IMR-90 (cell line): ENCODE data around the gene BCL11B. TPM values are rescaled to one million over a fixed set of nuclear protein-coding genes. Genes with fewer than 3 reads are reported as not detected.

Source experiments
- ATAC-seq: fragments of 200-7000 bp; cut with Tn5 transposase; 2 replicates; pipeline ENCODE4 v1.9.1; 2020; ENCODE audit warnings: low read depth, mild to moderate bottlenecking, moderate library complexity
- BruUV-seq: library from RNA; stranded (reverse); fragments of 400-500 nt; replicated peaks from 2 replicates; lab custom pipeline; 2021; lab: Mats Ljungman, UMichigan
- CTCF ChIA-PET: fragments of 300-600 bp; formaldehyde crosslinking; extraction: SDS; loops from one replicate; lab custom pipeline; 2021; ENCODE audit warnings: antibody characterized with exemption; lab: Yijun Ruan, JAX
- POLR2A ChIA-PET: fragments of 300-600 bp; sonication (Branson Sonifier 250); formaldehyde crosslinking; loops from one replicate; lab custom pipeline; 2022; ENCODE audit warnings: antibody characterized with exemption; ENCODE audit not compliant: unreplicated experiment; lab: Charles Lee
- DNase-seq: peaks from one replicate; pipeline ENCODE4 v3.0.0; 2013
- H2AFZ ChIP-seq: replicated peaks from 2 replicates; pipeline ENCODE3; 2013; ENCODE audit warnings: low read length, mild to moderate bottlenecking; ENCODE audit not compliant: poor library complexity
- H2AK5ac ChIP-seq: 2 replicates; pipeline ENCODE4 v1.6.1; 2013; ENCODE audit warnings: low read depth, low read length, inconsistent platforms
- H2AK9ac ChIP-seq: replicated peaks from 2 replicates; pipeline ENCODE3; 2013; ENCODE audit warnings: mild to moderate bottlenecking, low read depth, low read length, moderate library complexity; ENCODE audit not compliant: poor library complexity
- H2BK120ac ChIP-seq: 2 replicates; pipeline ENCODE4 v1.6.1; 2013; ENCODE audit warnings: low read depth, low read length, inconsistent platforms
- H2BK15ac ChIP-seq: 3 replicates; pipeline ENCODE4 v1.6.1; 2013; ENCODE audit warnings: low read depth, low read length, inconsistent platforms
- H2BK20ac ChIP-seq: 2 replicates; pipeline ENCODE4 v1.6.1; 2013; ENCODE audit warnings: low read depth, mild to moderate bottlenecking, inconsistent platforms, low read length, moderate library complexity
- H2BK5ac ChIP-seq: 2 replicates; pipeline ENCODE4 v1.6.1; 2013; ENCODE audit warnings: mild to moderate bottlenecking, low read depth, low read length, inconsistent platforms; ENCODE audit not compliant: poor library complexity, severe bottlenecking
- H3K14ac ChIP-seq: replicated peaks from 2 replicates; pipeline ENCODE4 v1.6.1; 2013; ENCODE audit warnings: low read depth, low read length, inconsistent platforms
- H3K18ac ChIP-seq: 2 replicates; pipeline ENCODE4 v1.6.1; 2013; ENCODE audit warnings: low read depth, low read length, control low read depth
- H3K23ac ChIP-seq: 2 replicates; pipeline ENCODE4 v1.6.1; 2013; ENCODE audit warnings: low read depth, low read length, inconsistent platforms
- H3K27ac ChIP-seq: 2 replicates; pipeline ENCODE4 v1.5.1; 2013; ENCODE audit warnings: mild to moderate bottlenecking, control low read depth, low read length; ENCODE audit not compliant: insufficient read depth
- H3K27me3 ChIP-seq: 2 replicates; pipeline ENCODE4 v1.6.1; 2013; ENCODE audit warnings: low read length; ENCODE audit not compliant: control insufficient read depth, insufficient read depth
- H3K36me3 ChIP-seq: 2 replicates; pipeline ENCODE4 v1.6.1; 2013; ENCODE audit warnings: low read length, mixed read lengths; ENCODE audit not compliant: control insufficient read depth, insufficient read depth
- H3K4ac ChIP-seq: 2 replicates; pipeline ENCODE4 v1.6.1; 2013; ENCODE audit warnings: low read depth, low read length, inconsistent platforms
- H3K4me1 ChIP-seq: 2 replicates; pipeline ENCODE4 v1.6.1; 2013; ENCODE audit warnings: low read length, mixed read lengths; ENCODE audit not compliant: control insufficient read depth, insufficient read depth
- H3K4me2 ChIP-seq: 2 replicates; pipeline ENCODE4 v1.6.1; 2013; ENCODE audit warnings: low read depth, mild to moderate bottlenecking, control low read depth, low read length, moderate library complexity
- H3K4me3 ChIP-seq: 2 replicates; pipeline ENCODE4 v1.5.1; 2013; ENCODE audit warnings: low read depth, mild to moderate bottlenecking, control low read depth, low read length, moderate library complexity; ENCODE audit not compliant: insufficient read depth
- H3K56ac ChIP-seq: 2 replicates; pipeline ENCODE4 v1.6.1; 2013; ENCODE audit warnings: low read length, inconsistent platforms; ENCODE audit not compliant: insufficient read depth; ENCODE audit errors: extremely low read depth
- H3K79me1 ChIP-seq, 2 experiments: 2 replicates each; pipeline ENCODE4 v1.6.1; 2013; ENCODE audit warnings: low read length in 2 of 2, inconsistent platforms in 1 of 2, low read depth in 1 of 2
- H3K9ac ChIP-seq: 2 replicates; pipeline ENCODE4 v1.6.1; 2013; ENCODE audit warnings: low read depth, low read length, control low read depth
- H3K9me1 ChIP-seq: 2 replicates; pipeline ENCODE4 v1.6.1; 2013; ENCODE audit warnings: low read length, inconsistent platforms; ENCODE audit not compliant: insufficient read depth
- H3K9me3 ChIP-seq: 2 replicates; pipeline ENCODE4 v1.6.1; 2013; ENCODE audit warnings: low read length; ENCODE audit not compliant: control insufficient read depth, insufficient read depth
- H4K20me1 ChIP-seq: 2 replicates; pipeline ENCODE4 v1.6.1; 2013; ENCODE audit warnings: low read length, inconsistent platforms; ENCODE audit not compliant: insufficient read depth
- H4K5ac ChIP-seq: 2 replicates; pipeline ENCODE4 v1.6.1; 2013; ENCODE audit warnings: mild to moderate bottlenecking, low read depth, low read length, control low read depth
- H4K8ac ChIP-seq, 2 experiments: 2 replicates each; pipeline ENCODE4 v1.6.1; 2013; ENCODE audit warnings: low read depth in 2 of 2, low read length in 2 of 2, control low read depth in 1 of 2, inconsistent platforms in 1 of 2
- H4K91ac ChIP-seq: 2 replicates; pipeline ENCODE4 v1.6.1; 2013; ENCODE audit warnings: low read depth, low read length, inconsistent platforms; ENCODE audit not compliant: insufficient read depth
- BHLHE40 ChIP-seq: fragments of 150-350 bp; IDR thresholded peaks from 2 replicates; pipeline ENCODE4 v1.6.1; 2016; ENCODE audit warnings: mild to moderate bottlenecking, low read depth, low read length
- MAFK ChIP-seq: IDR thresholded peaks from 2 replicates; pipeline ENCODE4 v1.6.1; 2012; ENCODE audit warnings: low read depth, low read length, improper control_type of control experiment
- NFE2L2 ChIP-seq: fragments of 150-350 bp; IDR thresholded peaks from 2 replicates; pipeline ENCODE4 v1.6.1; 2016; ENCODE audit warnings: low read depth, mild to moderate bottlenecking, low read length
- WGBS, 2 experiments: methylation state at CpG; one replicate each; pipeline versions ENCODE4 v1.1.5 to v1.1.7; 2013; ENCODE audit warnings: missing lambda C conversion rate in 2 of 2; ENCODE audit not compliant: insufficient read length in 1 of 2; ENCODE audit errors: extremely low coverage in 2 of 2; 5-methylcytosine and 5-hydroxymethylcytosine counted together
- dilution Hi-C: fragments of 300-500 bp; cut with HindIII; formaldehyde crosslinking; loops from one replicate; pipeline ENCODE4 v1.14.3; 2018; ENCODE audit warnings: low sequenced_read_pairs; ENCODE audit not compliant: unreplicated experiment
- in situ Hi-C: fragments of 300-500 bp; cut with MboI; formaldehyde crosslinking; loops from 3 replicates; pipeline ENCODE4 v1.14.3; 2019; ENCODE audit warnings: low sequenced_read_pairs, inconsistent platforms, mixed read lengths
- intact Hi-C: fragments of 100-400 bp; cut with micrococcal nuclease; formaldehyde crosslinking; loops from 2 replicates; pipeline ENCODE4 v1.10.0; 2022
- polyA plus RNA-seq, 3 experiments: library from polyadenylated mRNA; depleted of rRNA; stranded (reverse); fragments of >200 nt; gene quantifications; 2 replicates each; pipeline ENCODE4 v1.2.3, GENCODE V29; 2012; ENCODE audit warnings: low replicate concordance in 1 of 3
- total RNA-seq: library from RNA; depleted of rRNA; stranded (reverse); fragments of >200 nt; gene quantifications from 2 replicates; pipeline ENCODE4 v1.2.3, GENCODE V29; 2012

Gene BCL11B
- total and polyA plus RNA-seq, 2 of the 4 experiments (the other 2 are of a cell fraction), result under 0.01 TPM; not detected in 1

DNA sequence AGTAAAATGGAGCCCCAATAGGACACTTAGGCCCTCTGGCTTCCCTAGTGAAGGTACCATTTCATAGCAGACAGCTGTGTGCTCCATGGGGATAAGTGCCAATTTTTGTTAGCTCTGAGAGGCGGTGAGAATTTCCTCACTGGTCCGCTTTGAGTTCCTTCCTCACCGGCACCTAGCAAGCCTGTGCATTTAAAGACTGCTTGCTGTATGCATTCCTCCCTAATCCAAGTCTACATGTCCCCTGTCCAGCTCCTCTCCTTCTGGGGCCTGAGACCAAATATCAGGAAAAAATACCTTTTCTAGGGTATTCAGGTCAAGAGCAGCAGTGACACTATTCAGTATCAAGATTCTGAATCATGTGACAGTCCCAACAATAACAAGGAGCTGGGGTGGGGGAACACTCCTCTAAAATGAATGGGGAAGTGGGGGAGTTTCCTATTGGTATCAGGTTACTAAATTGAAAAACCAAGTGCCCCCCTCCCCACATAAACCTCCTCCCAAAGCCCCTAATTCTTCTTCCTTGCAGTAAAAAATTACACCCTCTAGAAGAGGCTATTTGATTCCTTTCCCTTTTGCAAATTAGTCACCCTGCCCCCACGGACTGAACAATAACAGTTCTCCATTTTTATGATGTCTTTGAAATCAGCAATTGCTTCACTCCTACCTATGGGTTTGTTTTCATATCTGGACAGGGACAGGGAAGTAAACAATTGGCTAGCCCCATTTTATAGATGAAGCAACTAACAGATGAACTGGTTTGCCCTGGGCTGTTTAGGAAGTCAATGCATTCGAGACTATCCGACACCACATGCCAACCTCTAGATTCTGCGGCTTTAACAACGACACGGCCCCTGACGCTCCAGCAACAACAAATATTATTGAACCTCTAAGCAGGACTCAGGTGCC is 28.9 kb downstream of the BCL11B start:
- BruUV-seq, result no TSS peak
- no peak overlapping the region for H4K8ac ChIP-seq
- no peak overlapping the region for H2AK9ac ChIP-seq
- H2BK15ac ChIP-seq, result no peak overlapping the region
- no peaks in the 10 kb centered on the region for H3K36me3 ChIP-seq
- H3K27me3 ChIP-seq, result peaks cover 8% of the 10 kb centered on the region
- 84% methylated on average over 6 of the region's 10 CpGs; no CpG with 5 or more reads in 1 of the 2 experiments for WGBS, 2 experiments
- no peaks in the 10 kb centered on the region for H3K9me1 ChIP-seq
- in situ Hi-C loops (no loop called here), dilution Hi-C loops (no loop called here), intact Hi-C loops (no loop called here)
- no peak overlapping the region for H3K14ac ChIP-seq
- no peak overlapping the region for H3K4me3 ChIP-seq
- H3K18ac ChIP-seq, result no peak overlapping the region
- H3K9me3 ChIP-seq, result no peaks in the 10 kb centered on the region
- no peak overlapping the region for H3K23ac ChIP-seq
- no peak overlapping the region for H2BK120ac ChIP-seq
- H3K4me2 ChIP-seq, result no peak overlapping the region
- H3K27ac ChIP-seq, result no peak overlapping the region
- no peaks in the 10 kb centered on the region for H3K79me1 ChIP-seq
- no peak overlapping the region for H3K4ac ChIP-seq
- no peak overlapping the region for H2AK5ac ChIP-seq
- TF ChIP-seq MAFK, result no peak
- no peak for TF ChIP-seq BHLHE40
- no peak for TF ChIP-seq NFE2L2
- no peaks in the 10 kb centered on the region for H4K20me1 ChIP-seq
- ChIA-PET CTCF (no interaction called here), POLR2A (no interaction called here)
- no peak overlapping the region for H4K5ac ChIP-seq
- H4K91ac ChIP-seq, result no peak overlapping the region
- ATAC-seq (no peak), DNase-seq (no peak)
- no peak overlapping the region for H3K56ac ChIP-seq
- H2BK20ac ChIP-seq, result no peak overlapping the region
- no peak overlapping the region for H3K9ac ChIP-seq
- no peak overlapping the region for H2BK5ac ChIP-seq
- no peaks in the 10 kb centered on the region for H3K4me1 ChIP-seq
- H2AFZ ChIP-seq, result no peak overlapping the region
